NCI-H526 treated with DMSO at 0.1 percent for 48 hours (cell line): ENCODE results near the gene DUOX1.

Experiments
- DNase-seq: peaks from one replicate; lab custom pipeline; 2025; lab: John Stamatoyannopoulos, UW

The DUOX1 gene

DNA sequence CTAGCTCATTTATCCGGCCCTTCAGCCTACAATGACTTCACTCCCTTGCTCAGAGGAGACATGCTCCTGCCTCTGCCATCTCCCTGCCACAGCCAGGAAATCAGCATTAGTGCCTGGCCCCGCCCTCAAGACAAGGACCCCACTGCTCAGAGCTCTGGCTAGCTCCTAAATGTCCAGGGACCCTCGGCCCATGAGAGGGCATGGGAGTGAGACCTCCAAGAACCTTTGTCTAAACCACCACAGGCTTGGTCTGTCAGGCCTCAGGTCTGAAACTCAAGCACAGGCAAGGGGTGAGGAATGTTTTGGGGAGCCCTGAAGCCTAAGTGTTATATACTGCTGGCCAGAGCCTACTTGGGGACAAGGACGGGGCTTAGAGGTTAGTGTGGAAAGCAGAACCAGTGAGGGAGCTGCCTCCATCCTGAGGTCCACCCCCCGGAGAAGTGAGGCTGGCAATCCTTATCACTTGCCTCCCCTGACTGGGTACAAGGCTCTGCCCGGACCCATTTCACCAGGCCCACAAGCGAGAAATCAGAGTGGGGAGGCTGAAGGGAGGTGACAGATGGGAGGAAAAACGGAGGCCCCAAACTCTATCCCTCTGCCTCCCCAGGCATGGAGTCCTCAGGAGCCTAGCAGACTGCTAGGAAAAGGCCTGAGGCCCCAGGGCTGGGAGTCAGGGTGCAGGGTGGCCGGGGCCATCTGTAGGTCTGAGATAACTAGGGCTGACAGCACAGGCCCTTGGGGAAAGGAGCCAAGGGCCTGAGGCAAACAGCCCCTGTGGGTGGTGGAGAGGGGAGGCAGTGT lies 39.2 kb downstream of the DUOX1 start:
- DNase-seq = no peak

DNA sequence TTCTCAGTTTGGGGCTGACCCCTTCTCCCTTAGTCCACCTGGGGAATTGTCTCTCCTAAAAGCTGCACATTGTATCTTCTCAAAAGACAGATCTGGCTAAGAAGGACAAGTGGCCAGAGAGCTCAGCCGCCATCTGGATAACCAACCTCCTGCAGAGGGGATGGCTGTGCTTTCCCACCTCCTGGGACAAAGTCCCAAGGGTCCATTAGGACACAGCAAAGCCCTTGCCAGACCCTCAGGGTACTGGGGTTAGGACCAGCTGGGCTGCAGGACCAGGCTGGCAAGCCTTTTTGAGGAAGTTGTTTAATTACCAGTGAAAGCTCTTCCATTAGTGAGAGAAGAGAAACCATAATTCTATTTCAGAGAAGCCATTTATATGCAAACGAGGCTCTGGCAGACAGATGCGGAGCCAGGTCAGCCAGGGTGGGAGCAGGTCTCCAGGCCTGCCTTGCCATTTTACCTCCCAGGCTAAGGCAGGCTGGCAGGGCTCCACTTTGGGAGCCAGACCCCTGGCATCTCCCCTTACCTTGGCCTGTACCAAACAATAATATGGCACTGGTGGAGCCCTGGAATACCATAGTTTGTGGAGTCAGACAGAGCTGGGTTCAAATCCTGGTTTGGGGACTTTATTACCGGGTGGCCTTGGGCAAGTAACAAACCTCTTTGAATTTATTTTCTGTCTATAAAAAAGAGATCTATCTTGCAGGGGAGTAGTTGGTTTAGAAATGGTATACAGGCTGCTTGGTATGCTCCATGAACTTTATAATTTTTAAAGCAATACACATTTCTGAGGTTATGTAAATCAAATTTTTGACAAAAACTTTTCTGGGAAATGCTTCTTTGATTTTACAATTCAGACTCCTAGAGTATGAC lies 40.0 kb downstream of the DUOX1 start:
- peak; percentile 39 for DNase-seq

DNA sequence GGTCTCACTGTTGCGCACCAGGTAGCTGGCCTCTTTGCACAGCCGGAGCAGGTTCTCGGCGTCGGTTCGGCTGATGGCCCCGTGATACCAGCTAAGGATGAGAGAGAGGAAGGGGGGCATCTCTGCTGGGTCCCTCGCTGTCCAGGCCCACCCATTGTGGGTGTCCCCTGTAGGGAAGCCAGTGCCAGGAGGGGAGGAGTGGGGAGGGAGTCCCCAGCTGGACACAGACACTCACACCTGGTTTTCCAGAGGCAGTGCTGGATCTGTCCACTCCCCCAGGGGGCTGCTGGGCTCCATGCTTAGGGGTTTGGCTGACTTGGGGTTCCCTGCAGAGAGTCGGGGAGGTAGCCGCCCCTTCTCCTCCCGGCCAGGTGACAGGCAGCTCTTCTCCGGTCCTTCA lies 42.1 kb downstream of the DUOX1 start:
- DNase-seq = no peak

DNA sequence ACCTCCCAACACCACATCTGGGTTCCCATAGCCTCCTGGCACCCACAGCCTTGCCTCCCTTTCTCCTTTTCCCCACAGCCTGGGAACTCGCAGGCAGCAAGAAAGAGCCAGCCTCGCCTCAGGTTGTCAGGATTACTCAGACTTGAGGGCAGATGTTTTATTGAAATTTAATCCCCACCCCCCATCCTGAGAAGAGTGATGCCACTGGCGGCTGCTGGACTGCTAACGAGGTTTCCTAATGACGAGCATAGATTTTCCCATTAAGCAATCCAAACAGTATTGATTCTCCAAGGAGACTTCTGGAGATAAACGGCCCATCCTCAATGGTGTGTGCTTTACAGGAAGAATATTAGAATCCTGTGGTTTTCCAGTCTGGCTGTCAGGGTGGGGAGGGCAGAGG lies 44.3 kb downstream of the DUOX1 start:
- DNase-seq = no peak

DNA sequence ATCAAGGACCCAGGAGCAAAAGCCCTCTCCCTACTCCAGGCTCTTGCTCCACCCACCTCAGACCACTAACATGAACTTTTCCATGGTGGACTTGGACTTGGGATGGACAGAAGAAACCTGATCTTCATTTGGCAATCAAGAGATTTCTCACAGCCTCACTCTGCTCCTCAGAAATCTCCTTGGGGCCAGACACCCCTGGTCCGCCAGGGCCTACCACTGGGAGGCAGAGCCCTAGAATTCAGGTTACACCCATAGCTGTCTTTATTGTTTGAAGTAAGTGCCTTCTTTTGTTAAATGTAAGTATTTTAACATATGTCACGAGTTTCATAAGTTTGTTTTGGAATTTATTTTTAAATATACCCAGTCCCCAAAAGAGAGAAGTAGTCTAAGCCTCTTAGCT lies 44.8 kb downstream of the DUOX1 start:
- no peak for DNase-seq

DNA sequence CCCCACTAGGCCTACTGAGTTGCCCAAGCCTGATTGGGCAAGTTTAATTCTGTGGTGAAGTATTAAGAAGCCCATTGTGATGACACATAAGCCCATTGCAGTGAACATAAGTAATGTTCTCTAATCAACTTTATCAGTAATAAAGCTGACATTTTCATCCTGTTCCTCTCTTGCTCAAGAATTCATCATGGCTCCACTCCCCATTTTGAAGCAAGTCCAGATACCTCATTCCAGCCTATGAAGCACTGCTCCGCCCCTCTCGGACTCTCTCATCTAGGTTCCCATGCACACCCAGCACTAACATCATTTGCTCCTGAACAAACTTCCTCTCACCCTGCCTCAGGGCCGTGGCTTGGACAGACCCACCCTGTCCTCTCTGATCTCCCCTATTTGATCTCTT lies 47.5 kb downstream of the DUOX1 start:
- DNase-seq = no peak

DNA sequence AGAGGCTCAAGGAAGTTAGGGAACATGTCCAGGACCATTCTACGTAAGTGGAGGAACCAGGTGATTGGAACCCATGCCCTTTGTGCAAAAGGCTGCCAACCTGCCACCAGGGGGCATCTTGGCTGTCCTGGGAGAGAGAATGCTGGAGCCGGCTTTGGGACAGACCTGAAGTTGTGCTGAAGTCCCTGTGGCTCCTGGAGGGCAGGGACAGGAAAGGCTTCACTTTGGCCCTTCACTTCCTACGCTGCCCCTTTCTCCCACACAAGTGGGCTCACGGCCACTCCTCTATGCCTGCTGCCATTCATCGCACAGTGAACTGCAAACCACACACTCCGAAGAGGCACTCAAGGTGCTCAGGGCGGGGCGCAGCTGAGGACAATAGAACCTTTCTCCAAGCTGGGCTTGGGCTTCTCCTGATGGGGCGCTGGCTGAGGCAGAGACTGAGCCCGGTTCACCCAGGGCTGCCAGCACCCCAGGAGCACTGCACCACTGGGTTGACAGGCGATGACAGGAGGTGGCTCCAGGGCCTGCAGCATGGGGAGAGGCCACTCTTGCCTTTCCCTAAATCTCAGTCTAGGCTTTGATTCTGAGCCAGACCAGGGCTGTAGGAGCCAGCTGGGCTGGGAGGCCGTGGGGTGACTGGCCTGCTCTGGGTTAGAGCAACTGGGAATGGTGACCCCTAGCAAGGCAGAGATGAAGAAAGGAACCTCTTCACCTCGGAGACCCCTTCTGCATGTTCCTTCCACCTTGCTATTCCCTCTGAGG lies 49.6 kb downstream of the DUOX1 start:
- DNase-seq = no peak

DNA sequence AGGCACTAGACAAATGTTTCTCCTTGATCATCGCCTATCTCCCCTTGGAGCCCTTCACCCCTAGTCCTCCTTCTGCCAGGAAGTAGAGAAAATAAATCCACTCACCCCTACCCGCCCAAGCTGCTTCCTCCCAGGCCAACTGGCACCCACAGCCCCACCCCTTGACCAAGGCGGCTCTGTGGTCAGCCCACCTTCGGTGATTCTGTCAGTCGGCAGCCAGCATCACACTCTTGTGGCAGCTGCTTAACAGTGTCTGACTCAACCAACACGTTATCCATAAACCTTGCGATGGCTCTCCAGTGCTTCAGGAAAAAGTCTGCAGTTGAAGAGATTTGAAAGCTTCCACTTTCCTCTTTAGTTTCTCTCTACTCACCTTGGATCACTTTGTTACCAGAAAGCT lies 50.4 kb downstream of the DUOX1 start:
- DNase-seq = no peak

DNA sequence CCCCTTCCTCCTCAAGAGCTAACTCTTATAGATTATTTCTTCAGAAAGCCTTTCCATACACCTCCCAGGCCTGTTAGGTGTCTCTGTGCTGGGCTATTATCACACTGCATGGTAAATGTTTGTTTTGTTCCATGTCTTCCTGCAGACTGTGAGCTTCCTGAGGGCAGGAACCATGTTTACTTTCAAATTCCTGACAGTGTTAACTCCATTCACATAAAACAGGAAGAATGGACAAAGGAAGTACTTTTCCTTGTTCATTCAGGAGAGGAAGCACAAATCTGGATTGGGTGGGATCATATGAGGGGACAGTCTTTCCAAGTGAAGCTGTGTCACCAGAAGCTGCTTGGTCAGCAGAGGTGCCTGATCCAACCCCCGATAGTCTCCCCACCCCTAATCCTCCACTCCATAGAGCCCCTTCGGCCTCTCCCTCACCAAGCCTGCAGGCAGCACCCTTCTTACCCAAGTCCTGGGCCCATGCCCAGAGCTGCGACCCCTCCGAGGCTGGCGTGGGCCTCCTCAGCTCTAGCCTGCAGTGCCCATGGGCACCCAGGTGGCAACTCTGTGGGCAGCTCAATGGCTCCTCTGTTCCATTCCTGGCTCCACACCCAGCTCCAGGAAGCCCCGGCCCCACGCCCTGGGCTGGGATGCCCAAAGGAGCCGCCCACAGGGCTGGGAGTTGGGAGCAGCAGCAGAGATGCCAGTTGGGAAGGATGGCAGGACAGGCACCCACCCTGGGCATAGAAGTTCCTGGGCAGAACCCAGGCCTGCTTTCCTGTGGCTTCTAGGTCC lies 51.0 kb downstream of the DUOX1 start:
- DNase-seq = no peak

DNA sequence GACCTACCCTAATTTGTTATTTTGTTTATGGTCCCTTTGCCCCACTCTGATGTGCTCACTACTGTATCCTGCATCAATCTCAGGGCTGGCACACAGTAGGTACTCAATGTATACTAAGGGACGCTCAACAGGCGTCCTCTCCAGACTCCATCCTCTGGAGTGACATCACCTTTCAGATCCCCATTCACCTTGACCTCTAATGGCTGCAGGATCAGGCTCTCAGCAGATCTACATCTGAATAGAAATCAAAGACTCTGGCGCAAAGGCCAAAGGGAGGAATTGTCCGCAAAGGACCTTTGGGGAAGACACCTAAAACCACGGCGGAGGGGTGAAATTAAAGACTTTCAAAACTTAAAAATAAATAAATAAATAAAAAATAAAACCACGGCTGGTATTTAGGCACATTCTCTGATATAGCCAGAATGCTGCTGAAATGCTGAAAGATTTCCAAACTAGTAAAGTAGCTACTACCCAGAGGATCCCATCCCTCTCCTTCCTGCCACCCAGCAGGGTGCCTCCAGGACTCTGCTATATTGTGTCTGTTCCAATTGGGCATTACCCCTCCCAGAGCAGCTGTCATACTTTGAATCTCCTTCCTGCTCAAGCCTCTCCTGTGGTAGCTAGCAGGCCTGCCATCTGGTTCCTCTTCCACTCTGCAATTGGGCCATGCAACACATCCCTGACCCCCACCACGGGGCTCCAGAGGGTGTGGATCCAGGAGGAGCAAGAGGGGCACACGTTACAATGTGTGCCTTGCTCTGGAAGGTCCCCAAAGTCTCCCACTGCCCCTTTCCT lies 51.9 kb downstream of the DUOX1 start:
- no peak for DNase-seq

DNA sequence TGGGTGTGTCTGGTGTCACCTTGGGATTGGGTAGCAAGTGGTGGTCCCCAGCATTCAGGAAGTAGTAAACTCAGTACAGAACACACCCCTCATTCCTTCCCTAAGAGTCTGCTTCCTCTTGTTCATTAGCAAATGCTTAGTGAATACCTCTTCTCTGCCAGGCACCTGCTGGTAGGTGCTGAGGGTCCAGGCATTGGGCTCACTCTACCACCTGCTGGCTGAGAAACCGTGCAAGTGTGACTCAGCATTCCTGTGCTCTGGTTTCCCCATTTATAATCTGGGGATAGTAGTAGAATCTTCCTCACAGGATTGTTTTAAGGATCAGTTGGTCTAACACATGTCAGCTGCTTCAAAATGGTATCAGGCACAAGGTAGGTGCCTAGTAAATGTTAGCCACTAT lies 53.2 kb downstream of the DUOX1 start:
- DNase-seq = no peak

DNA sequence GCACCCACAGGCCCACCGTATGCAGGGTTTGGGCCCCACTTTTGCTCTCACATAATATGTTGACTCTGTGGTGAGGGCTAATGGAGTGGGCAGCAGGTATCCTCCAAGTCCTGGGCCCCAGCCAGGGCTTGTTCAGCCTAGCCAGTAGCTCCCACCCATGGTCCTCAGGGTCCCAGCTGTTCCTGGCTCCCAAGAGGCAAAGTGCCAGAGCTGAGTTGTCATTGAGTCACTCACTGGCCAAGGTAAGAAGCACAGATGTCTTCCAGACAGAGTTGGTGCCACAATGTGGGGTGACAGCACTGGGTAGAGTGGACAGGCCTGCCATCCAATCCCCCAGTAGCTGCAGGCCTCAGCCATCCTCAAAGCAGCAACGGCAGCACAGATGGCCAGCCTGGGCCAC lies 53.7 kb downstream of the DUOX1 start:
- no peak for DNase-seq

DNA sequence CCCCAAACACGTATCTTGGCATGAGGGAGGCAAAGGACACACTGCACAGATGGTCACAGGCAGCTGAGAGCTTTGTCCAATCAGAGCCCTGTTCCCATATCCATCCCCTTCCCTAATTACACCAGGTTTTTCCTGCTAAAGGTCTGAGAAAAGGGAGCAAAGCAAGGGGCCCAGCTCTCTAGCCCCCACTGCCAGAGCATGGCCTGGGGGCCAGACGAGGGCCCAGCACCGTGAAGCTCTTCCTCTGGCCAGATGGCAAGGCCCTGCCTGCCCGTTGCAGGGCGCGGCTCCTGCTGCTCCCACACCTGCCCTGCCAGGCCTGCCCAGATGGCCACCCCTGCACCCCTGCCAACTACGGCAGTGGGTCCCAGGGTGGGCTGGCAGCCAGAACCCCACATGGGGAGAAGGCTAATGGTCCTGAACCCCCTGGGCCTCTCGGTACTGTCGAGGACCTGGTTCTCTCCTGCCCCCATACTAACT lies 54.8 kb downstream of the DUOX1 start:
- no peak for DNase-seq

DNA sequence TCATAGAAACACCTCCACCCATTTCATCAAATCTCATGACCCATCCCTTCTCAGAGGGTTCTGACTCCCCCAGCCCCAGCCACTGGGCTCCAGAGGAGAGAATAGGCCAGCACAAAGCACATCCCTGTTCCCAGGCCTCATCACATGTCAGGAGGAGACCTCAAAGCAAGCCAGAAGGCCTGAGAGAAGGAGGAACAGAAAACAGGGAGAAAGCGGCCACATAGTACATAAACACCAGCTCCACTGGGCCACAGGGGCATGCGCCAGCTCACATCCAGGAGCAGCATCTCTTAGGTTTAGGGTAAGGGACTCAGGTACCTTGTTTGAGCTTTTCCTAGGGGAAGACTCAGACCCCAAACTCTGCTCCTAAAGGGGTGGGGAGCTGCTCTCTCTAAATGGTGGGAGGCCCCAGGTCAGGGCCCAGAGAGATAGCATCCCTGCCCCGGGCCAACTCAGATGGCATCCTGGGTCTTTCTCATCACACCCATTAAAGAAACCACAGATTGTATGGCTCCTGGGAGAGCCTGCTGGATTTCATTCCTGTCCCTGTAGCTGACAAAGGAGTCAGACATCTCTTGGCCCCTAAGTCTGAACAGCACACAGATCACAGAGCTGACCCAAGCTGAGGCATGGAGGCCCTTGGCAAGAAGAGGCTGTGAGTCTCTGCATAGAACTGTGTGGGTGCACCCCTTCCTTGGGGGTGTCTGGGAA lies 55.4 kb downstream of the DUOX1 start:
- no peak for DNase-seq

DNA sequence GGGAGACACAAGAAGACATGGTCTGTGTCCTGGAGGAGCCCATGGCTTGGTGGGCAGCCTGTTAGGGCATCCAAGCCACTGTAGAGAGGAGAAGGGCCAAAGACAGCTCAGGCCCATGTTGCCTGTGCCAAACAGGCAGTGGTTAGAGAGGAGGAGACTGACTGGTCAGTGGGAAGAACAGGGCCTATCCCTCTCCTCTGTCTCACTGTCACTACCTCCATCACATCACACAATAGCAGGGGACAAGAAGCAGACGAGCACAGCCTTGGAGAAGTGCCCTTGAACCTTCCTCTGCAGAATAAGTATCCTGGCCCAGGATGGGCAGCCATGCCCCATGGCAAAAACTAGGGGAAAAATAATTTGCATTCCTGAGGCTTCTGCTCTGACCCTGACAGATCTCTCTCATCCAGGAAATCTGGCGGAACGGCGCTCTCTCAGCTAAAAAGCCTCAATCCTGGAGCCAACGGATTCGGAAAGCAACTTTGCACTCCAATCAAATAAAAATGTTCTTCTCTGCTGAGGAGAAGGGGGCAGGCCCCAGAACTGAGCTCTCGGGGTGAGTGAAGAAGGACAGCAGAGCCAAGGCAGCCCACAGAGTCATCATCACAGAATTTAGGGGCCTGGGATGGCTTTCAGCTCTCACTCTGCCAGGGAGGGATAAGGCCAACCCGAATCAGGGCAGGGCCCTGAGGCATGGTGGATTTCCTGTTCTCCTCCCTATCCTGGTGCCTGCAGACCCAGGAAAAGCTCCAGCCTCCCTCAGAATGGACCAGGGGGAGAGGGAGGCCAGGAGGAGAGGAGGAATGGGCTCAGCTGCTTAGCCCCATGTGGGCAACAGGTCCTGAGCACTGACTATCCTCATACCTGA lies 56.3 kb downstream of the DUOX1 start:
- DNase-seq = no peak

DNA sequence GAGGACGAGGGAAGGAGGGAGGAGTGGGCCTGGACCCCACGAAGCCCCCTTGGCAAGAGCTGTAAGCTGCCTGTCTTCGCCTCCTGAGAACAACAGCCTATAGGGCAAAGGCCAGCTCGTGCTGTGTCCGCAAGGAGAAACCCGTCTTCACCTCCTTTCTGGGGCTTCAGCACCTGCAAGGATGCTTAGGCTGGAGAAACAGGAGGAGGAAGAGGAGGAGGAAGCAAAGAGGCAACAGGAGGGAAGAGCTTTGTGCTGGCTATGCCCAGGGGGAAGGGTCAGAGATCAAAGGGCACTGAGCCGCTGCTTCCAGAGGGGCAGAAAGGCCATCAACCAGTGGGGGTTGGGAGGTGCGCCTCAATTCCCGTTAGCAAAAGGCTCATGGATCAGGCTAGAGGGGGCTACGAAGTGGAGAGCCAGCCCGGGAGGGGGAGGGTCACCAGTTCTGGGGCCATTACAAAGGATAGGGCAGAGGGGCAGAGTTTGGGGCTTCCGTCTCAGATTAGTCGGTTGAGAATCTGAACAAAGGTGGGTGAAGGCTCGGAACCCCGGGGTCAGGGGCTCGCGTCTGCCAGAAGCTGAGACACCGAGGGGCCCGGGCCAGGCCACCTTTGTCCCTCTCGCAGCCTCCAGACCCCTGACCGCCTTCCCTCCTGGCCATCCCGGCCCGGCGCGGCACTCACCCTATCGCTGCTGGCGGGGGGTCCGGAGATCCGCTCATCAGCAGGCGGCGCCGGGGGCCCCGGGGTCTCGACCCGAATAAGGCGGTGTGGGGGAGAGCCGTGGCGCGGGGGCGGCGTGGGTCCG lies 57.2 kb downstream of the DUOX1 start:
- DNase-seq = no peak

DNA sequence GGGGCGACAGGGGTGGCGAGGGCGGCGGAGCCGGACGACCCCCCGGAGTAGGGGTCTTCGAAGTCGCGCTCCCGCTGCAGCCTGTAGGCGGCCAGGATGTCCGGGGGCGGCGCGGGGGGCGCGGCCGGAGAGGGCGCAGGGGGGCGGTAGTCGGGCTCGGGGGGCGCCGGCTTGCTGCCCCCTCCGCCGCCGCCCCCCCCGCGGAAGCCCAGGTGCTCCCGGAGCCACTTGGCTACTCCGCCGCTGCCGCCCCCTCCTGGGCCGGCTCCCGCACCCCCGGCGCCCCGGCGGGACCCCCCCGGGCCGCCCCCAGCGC lies 57.7 kb downstream of the DUOX1 start:
- DNase-seq = no peak
